Ureter (tissue), 1 donor: ENCODE measurements around the gene TRIB2. TPM values are rescaled to one million over a fixed set of nuclear protein-coding genes. Genes with fewer than 3 reads are reported as not detected.

Experiments used
- DNase-seq: peaks from one replicate; pipeline ENCODE4 v3.0.0-alpha.2; 2020; ENCODE audit warnings: low spot score
- total RNA-seq: library from RNA; stranded (reverse); gene quantifications from one replicate; pipeline ENCODE4 v1.2.4, GENCODE V29; 2023
- donor health status: DM: yes; HTN: yes; CAD: no.

TRIB2 gene
- total RNA-seq, 1 donor from 2014 or later, result 45.4 TPM

DNA sequence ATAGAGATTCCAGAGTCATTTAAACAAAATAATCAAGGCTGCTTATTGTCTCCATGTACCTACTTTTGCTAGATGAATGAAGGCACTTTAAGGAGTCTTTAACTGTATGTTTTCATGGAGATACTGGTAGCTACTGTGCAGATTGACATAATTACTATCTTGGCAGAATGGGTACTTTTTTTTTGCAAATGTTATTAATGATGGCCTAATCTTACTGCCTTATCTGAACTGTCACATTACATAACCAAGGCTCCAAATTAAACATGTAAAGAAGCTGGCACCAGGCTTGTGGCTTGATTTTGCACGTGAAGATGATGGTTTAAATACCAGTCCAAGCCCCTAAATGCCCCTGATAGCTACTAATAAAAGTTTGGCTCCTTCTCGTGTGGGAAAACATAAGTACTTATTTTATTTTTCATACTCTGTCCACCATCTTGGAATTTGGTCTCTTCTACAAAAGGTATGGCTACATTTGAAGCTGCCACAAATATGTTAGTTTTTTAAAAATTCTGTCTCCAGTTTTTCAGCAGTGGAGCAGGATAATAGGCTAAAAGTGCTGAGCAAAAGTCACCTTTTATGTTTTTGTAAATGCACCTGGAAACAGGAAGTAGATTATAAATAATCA, 4.1 kb downstream of the TRIB2 start:
- DNase-seq, result no peak

DNA sequence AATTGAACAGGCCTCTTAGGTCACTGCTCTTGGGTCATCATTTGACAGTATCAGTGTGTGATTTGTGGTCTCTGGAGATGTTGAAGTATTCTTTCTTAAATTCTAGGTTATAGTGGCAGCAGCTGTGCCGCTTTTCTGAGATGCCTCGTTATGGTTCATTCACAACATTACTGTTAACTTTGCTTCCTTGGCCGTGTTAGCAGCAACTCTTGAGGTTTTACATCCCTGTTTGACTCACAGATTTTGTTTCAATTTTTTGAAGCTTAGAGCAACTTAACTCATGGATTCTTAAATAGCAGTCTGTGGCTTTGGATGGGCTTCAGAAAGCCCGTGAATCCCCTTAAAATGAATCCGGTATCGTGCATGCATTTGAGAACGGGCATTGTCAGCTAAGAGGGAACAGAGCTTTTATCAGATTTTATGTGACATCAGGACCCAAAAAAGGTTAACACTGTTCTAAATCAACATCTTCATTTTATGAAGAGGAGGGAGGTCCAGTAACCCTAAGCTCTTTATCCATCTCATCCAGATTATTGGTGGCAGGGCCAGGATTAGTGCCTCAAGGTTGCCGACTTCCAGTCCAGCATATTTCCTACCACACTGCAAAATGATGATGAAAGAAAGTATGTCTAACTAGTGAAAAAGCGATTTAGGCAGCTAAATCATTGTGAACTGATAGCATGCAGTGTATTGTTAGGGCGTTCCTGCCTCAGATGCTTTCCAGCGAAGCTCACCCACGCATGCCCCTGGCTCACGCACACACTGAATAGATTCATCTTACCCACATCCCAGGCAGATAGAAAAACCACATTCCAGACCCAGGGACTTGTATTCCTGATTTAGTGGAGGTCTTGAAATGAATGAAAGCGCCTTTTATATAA, 5.1 kb downstream of the TRIB2 start:
- DNase-seq, result no peak

DNA sequence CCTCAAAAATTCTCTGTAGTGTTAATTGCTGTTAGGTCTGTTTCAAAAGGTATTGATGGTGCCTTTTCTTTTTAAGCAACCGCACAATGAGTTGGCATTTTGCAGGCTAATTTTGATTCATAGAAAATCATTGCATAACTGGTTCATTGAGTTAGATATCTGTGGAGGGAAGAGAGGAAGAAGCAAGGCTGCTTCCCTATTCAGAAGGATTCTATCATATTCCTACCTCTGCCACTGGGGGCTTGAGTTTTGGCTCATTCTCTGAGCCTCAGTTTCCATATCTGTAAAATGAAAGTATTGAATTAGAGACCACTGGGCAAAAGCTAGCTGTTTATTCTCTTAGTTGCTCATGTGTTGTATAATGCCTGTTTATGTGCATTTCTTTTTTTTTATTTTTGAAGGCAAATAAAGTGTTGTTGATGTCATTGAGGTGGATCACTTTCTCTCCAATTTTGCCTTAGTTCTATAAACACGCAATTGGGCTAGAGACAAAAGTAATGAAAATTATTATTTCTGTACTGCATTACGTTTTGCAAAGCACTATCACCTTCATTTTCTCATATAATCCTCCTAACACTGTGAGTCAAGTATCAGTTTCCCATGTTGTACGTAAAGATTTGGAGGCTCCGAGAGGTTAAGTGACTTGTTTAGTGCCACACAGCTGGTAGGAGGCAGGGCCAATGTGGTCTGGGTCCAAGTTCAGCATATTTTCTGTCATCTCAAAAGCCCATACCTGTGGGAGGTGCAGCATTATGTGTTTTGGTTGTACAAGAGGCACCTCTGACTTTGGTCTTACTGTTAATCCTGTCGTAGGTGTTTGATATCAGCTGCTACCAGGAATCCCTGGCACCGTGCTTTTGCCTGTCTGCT, 5.9 kb downstream of the TRIB2 start:
- DNase-seq, result no peak

- DNase-seq, result no peak
These were observed 7.2 kb downstream of the TRIB2 start for GRCh38 chr2:12723736-12724463.

DNA sequence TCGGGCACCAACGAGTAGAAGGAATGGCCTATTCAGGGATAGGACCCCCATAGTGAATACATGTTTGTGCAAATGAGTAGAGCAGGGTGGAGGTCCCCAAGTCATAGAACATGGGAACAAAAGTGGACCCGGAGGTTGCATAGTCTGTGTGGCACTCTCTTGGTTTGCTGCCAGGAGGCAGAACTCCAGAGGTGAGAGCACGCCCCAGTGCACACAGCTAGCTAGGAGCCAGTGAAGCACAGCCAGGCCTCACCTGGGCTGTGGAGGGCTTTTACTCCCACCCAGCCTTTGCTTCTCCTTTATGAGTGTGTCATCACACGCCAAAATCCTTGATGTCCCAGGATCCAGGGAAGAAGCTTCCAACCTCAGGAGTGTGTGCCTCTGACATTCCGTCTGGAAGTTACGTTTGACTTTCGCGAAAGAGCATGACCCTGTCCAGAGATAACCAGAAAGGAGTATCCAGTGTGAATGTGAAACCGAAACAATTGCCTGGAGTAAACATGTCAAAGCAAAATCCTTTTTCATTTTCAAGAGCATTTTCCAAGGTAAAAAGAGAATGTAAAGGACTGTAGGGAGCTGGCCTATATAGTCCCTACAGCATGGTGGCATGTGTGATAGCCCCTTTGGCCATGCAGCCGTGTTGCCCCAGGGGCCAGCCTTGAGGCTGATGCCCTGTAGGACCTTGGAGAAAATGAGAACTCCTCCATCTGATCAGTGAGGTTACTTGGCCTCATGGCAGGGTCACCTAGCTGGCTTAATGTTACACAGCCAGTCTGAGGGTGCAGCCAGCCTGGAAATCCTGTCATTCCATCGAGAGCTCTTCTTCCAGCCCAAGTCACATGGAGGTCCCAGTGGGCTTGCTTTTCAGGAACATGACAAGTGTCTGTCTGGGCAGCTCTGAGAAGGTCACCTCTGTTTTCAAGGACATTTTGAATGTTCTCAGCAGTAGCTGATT, 8.8 kb downstream of the TRIB2 start:
- no peak for DNase-seq

DNA sequence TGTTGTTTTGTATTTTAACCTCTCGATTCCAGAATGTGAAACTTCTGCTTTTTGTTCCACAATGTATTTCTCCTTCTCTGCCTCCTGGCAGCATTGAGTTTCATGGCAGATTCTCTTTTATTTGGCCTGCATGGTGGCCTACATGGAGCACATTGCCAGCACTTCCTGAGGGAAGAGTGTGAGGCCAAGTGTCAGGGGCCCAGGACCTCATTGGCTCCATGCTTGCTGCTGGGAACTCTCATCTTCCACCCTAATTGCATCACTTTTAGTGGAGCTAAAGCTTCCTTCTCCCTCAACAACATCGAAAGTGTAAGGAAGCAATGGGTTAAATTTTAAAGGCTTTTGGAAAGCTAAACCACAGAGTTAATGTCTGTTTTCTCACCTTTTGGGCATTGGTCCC, 9.5 kb downstream of the TRIB2 start:
- no peak for DNase-seq

DNA sequence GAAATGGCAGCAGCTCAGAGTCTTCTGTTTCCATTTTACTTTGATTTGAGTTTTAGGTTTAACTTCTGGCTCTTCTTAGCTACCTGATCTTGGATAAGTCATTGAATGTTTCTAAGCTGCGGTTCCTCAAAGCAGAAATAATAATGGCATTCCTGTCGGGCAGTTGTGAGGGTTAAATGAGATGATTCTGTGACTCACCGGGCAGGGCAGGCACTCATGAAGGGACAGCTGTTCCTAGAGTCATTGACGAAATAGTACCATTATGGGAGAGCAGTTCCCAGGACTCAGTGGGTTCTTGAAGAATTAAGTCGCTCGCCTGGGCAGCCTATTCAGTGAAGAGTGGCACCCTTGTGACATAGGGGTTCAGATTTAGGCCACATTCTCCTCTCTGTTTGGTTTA, 10.3 kb downstream of the TRIB2 start:
- DNase-seq, result no peak

DNA sequence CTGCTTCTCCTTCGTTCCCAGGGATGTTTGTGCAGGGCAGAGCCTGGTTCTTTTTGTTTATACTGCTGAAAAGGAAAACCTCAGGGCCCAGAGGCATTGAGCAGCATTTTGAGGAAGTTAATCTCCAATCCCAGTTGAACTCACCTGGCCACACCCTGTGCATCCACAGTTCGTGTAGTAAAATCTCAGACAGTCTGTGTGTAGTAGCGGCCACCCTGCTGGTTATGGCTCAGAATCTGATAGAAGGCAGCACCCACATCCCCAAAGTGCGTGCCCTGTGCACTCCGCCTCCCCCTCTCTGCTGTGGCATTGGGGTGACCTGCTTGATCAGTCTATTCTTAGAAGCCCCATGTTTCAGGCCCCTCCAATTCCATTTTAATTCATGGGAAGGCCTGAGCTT, 10.9 kb downstream of the TRIB2 start:
- DNase-seq, result no peak

GRCh38 chr2:12728221-12728777, 11.6 kb downstream of the TRIB2 start:
- no peak for DNase-seq

DNA sequence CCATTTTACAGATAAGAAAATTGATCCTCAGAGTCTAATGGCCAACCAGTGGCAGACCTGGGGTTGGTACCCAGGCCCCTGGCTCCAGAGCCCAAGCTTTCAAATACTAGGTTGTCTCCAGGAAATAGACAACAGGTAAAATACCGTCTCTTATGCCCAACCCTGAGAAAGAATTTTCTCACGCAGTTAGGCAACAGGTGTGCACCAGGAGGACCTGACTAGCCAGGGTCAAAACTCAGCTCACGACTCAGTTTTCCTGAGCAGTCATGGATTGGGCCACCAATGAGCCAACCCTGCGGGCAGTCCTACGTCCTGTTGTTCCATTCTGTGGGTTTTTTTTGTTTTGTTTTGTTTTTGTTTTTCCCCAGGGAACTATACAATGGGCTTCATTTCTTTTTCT, 13.5 kb downstream of the TRIB2 start:
- no peak for DNase-seq

- no peak for DNase-seq
These were observed 15.1 kb downstream of the TRIB2 start for GRCh38 chr2:12731701-12732280.

DNA sequence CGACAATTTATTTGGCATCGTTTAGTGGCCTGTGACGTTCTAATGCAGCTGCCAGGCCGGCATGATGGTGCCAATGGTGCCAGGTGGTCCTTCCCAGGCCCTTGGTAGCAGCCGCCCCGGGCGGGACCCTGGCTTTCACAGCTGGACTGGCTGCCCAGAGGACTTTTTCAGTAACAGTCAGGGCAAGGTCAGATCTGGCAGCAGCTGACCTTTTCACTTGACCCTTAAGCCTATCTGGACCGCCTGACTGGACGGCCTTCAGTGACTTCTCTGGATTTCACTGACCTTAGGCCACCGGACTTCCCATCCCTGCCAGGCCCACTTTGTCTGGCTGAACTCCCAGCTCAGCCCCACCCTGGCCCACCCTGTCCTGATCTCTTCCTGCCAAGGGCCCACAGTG, 15.9 kb downstream of the TRIB2 start:
- DNase-seq, result no peak

DNA sequence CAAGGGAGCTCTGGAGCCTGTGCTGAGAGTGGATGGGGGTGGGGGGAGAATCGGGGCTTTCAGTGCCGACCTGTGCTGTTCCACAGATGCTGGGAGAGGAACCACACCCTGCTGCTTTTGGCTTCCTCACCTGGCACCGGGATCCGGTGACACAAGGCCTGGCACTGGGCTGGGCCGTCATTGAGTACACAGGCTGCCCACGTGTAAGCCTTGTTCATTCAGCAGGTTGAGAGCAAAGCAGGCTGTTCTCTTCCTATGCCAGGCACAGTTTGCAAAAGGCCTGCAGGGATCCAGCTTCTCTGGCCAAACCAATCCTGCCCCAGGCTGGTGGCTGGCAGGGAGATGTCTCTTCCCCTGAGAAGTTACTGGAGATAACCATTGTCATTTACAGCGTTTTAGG, 17.1 kb downstream of the TRIB2 start:
- DNase-seq, result no peak

- no peak for DNase-seq
These were observed 18.3 kb downstream of the TRIB2 start for GRCh38 chr2:12734914-12735654.

GRCh38 chr2:12737297-12737696, 20.6 kb downstream of the TRIB2 start:
- DNase-seq, result no peak

DNA sequence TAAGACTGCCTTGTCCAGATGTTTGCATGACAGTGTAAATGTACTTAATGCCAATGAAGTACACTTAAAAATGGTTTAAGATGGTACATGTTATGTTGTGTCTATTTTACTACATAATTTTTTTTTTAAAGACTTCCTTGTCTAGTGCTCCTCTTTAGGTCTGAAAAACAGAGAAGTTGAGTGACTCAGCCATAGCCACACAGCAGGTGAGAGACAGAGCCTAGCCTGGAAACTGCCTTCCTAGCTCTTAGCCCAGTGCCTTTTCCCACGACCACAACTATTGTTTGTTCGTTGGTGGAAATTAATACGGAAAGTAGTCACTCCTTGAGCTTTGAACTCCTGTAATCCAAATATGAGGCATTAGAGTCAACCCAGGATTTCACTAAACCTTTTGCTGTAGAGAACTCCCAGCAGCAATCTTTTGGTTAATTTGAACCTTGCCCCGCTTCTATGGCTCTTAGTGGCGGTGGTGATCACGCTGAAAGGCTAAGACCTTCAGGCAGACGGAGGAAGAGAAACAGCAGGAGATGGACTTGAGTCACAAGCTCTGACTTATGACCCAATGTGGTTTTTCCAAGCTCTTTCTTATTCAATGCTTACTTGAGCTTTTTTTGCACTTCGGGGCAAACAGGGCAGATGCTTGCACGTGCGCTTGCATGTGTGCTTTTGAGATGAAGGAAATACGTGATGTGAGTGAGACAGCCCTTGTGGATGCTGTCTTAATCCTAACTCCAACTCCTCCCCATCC, 21.2 kb downstream of the TRIB2 start:
- no peak for DNase-seq

DNA sequence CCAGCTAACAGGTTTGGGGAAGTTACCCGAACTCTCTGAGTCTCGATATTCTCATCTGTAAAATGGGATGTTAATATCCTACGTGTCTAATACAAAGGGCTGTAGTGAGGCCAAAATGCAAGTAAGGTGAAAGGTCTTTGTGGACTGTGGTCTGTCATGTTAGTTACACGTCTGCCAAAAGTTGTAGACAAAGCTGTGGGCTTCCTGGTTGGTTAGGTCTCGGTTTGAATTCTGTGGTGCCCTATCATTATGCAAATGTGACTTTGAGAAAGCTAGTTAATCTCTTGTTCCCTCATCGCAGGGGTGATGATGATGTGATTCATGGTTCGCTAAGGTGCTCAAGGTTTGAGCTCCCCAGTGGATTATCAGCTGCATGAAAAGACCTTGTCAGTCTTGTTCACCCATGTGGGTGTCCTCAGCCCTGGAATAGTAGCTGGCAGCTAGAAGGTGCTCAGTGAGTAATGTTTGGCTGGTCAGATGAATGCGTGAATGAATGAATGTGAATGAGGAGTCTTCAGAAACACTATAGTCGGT, 23.1 kb downstream of the TRIB2 start:
- DNase-seq, result no peak

DNA sequence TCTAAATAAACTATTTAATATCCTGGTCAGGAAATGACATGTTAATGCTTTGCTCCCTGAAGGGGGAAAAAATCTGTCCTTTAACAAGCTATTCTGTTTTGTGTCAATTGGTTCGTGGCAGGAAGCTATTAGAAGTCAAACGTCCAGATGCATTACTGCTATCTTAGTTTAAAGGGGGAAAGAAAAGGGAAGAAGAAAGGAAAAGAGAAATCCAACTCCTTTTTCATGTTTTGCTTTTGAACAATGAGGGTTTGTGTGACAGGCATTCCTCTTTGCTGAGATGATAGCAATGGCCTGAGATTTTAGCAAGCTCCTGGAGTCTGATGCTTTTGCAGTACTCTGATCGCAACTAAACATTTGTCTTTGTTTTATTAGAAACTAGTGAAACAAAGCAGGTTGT, 24.6 kb downstream of the TRIB2 start:
- DNase-seq, result no peak
